GM12878 (cell line): ENCODE results near the gene ZNF213. TPM values are rescaled to one million over a fixed set of nuclear protein-coding genes. Genes with fewer than 3 reads are reported as not detected.

Experiments
- ATAC-seq: fragments of 200-7000 bp; cut with Tn5 transposase; 3 replicates; pipeline ENCODE4 v1.9.1; 2020; ENCODE audit warnings: mild to moderate bottlenecking, moderate library complexity
- BruUV-seq: library from RNA; stranded (reverse); fragments of 400-500 nt; replicated peaks from 2 replicates; lab custom pipeline; 2021; lab: Mats Ljungman, UMichigan
- CTCF ChIA-PET: fragments of 300-600 bp; sonication (Branson Sonifier 250); formaldehyde crosslinking; extraction: SDS; loops from one replicate; lab custom pipeline; 2021; ENCODE audit warnings: inconsistent platforms; lab: Yijun Ruan, JAX
- POLR2A ChIA-PET: fragments of 350-600 bp; formaldehyde crosslinking; extraction: SDS; loops from one replicate; lab custom pipeline; 2021; ENCODE audit warnings: inconsistent platforms; lab: Charles Lee
- RAD21 ChIA-PET: fragments of 300-600 bp; sonication (Branson Sonifier 250); formaldehyde crosslinking; loops from one replicate; lab custom pipeline; 2023; ENCODE audit warnings: antibody characterized with exemption; ENCODE audit not compliant: unreplicated experiment; lab: Charles Lee
- SMC1A ChIA-PET: fragments of 300-600 bp; sonication (Branson Sonifier 250); formaldehyde crosslinking; loops from one replicate; lab custom pipeline; 2023; ENCODE audit not compliant: unreplicated experiment, uncharacterized antibody; lab: Charles Lee
- DNase-seq: peaks from one replicate; pipeline ENCODE4 v3.0.0-alpha.2; 2011; ENCODE audit warnings: low read depth, low spot score
- FAIRE-seq: peaks from 3 replicates; lab custom pipeline; 2011; peaks lifted over from hg19 to GRCh38; lab: Jason Lieb, UNC
- H2AFZ ChIP-seq: 2 replicates; pipeline ENCODE4 v1.6.0; 2011; ENCODE audit warnings: low read depth, low read length, control low read depth; ENCODE audit not compliant: control insufficient read depth
- H3K27ac ChIP-seq: 2 replicates; pipeline ENCODE4 v1.5.1; 2011; ENCODE audit warnings: control low read depth; ENCODE audit not compliant: control insufficient read depth, insufficient read depth
- H3K27me3 ChIP-seq, 2 experiments: replicated peaks in 1 of 2; 2 replicates each; pipeline versions ENCODE4 v1.6.0 to v1.6.1; 2011; ENCODE audit warnings: low read length in 1 of 2; ENCODE audit not compliant: control insufficient read depth in 2 of 2, insufficient read depth in 2 of 2
- H3K36me3 ChIP-seq, 2 experiments: 2 replicates each; pipeline ENCODE4 v1.5.1; 2011; ENCODE audit warnings: low read length in 1 of 2; ENCODE audit not compliant: control insufficient read depth in 2 of 2, insufficient read depth in 2 of 2
- H3K4me1 ChIP-seq: 2 replicates; pipeline ENCODE4 v1.6.1; 2011; ENCODE audit warnings: mild to moderate bottlenecking, low read length, moderate library complexity, mixed read lengths; ENCODE audit not compliant: control insufficient read depth, insufficient read depth
- H3K4me2 ChIP-seq: 2 replicates; pipeline ENCODE4 v1.6.0; 2011; ENCODE audit warnings: control low read depth; ENCODE audit not compliant: control insufficient read depth, insufficient read depth
- H3K4me3 ChIP-seq: fragments of 200-600 bp; sonication (generic); 2 replicates; pipeline ENCODE4 v1.5.1; 2016
- H3K79me2 ChIP-seq: 2 replicates; pipeline ENCODE4 v1.6.0; 2011; ENCODE audit warnings: low read length; ENCODE audit not compliant: control insufficient read depth, insufficient read depth
- H3K9ac ChIP-seq: 2 replicates; pipeline ENCODE4 v1.8.0; 2011; ENCODE audit warnings: low read length, control low read depth, mixed read lengths; ENCODE audit not compliant: control insufficient read depth, insufficient read depth
- H3K9me3 ChIP-seq: replicated peaks from 3 replicates; pipeline ENCODE4 v1.5.1; 2011; ENCODE audit warnings: mild to moderate bottlenecking, low read length; ENCODE audit not compliant: control insufficient read depth, insufficient read depth
- H4K20me1 ChIP-seq: 2 replicates; pipeline ENCODE4 v1.6.0; 2011; ENCODE audit not compliant: control insufficient read depth, insufficient read depth
- CBX3 ChIP-seq: fragments of 200-600 bp; sonication (generic); IDR thresholded peaks from 2 replicates; pipeline ENCODE4 v1.6.1; 2016; ENCODE audit warnings: low read depth, borderline replicate concordance
- FOXM1 ChIP-seq: IDR thresholded peaks from 2 replicates; pipeline ENCODE4 v1.6.1; 2012; ENCODE audit warnings: low read depth, mild to moderate bottlenecking, inconsistent platforms, low read length, moderate library complexity
- NR2C1 ChIP-seq: fragments of 450-650 bp; IDR thresholded peaks from 2 replicates; pipeline ENCODE4 v1.6.1; 2017; ENCODE audit warnings: antibody characterized with exemption, mild to moderate bottlenecking, moderate library complexity
- TCF12 ChIP-seq: IDR thresholded peaks from 2 replicates; pipeline ENCODE4 v1.6.1; 2011; ENCODE audit warnings: low read depth, mild to moderate bottlenecking, low read length
- ZNF217 ChIP-seq: fragments of 450-650 bp; IDR thresholded peaks from 2 replicates; pipeline ENCODE4 v1.6.1; 2017; ENCODE audit warnings: antibody characterized with exemption, mild to moderate bottlenecking
- WGBS: methylation state at CpG from one replicate; pipeline ENCODE4 v1.1.6; 2016; ENCODE audit warnings: low lambda C conversion rate; ENCODE audit not compliant: insufficient replicate concordance, insufficient coverage; ENCODE audit errors: missing lambda C conversion rate; 5-methylcytosine and 5-hydroxymethylcytosine counted together
- in situ Hi-C: fragments of 300-500 bp; cut with MboI; formaldehyde crosslinking; loops from 9 replicates; pipeline ENCODE4 v1.14.3; 2018; ENCODE audit warnings: mixed read lengths
- intact Hi-C: fragments of 100-400 bp; cut with micrococcal nuclease; formaldehyde crosslinking; loops from one replicate; pipeline ENCODE4 v1.14.2; 2022; ENCODE audit not compliant: unreplicated experiment
- polyA plus RNA-seq, 11 experiments: library from polyadenylated mRNA; depleted of rRNA in 4 of 11; unstranded in 6 of 11; stranded (reverse) in 5 of 11; fragments of >200 nt; fragmentation: Nextera tagmentation in 4 of 11; fragmentation: Illumina TruSeq in 1 of 11; extraction: Ambion mirVana in 4 of 11; extraction: Trizol in 1 of 11; gene quantifications; 1 replicate in 1 of 11; 2 replicates in 10 of 11; pipeline versions ENCODE4 v1.2.1 to v1.2.3, GENCODE V29; 2011 to 2016; ENCODE audit warnings: inconsistent platforms in 2 of 11, missing spikeins in 2 of 11, low read depth in 1 of 11
- total RNA-seq, 4 experiments: library from RNA; depleted of rRNA in 3 of 4; stranded (reverse); fragments of >200 nt in 3 of 4; fragmentation: Illumina TruSeq in 1 of 4; extraction: Trizol in 1 of 4; gene quantifications; 2 replicates each; pipeline versions ENCODE4 v1.2.1 to v1.2.3, GENCODE V29; 2013 to 2021
- TF ChIP-seq, protein P1 (sequence below): fragments of 450-650 bp; formaldehyde crosslinking; IDR thresholded peaks from 2 replicates; pipeline ENCODE4 v1.5.0; 2022; ENCODE audit warnings: mild to moderate bottlenecking, missing genetic modification characterization
- TF ChIP-seq, protein P2 (sequence below): IDR thresholded peaks from 2 replicates; pipeline ENCODE4 v1.6.1; 2012; ENCODE audit warnings: low read depth, low read length, improper control_type of control experiment

The ZNF213 gene
- total and polyA plus RNA-seq, 10 of the 15 experiments (the other 5 are each of a cell fraction or from before 2014, with no cell fraction given), result 0.53 to 9.4 (median 1.1) TPM

DNA sequence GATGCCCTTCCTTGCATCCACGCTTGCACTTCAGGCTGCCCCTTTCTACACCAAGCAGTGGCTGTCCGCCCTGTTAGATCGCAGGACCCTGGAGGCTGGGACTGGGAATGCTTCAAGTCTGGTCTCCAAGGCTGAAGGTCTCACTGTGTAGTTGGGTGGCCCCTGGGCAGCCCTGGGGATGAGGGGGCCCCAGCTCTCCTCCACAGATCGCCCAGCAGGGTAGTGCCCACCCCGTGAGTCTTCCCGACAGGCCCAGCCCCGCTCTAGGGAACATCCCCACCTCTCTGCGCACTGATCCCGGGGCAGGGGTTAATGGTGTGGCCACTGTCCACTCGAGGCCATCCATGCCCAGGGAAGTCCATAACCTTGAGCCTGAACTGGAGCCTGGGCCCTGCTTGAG, 10.3 kb downstream of the ZNF213 start:
- Histone ChIP-seq H3K79me2 (no peaks in the 10 kb centered on the region), H3K4me1 (no peaks in the 10 kb centered on the region; the same call in 1 of the 2 replicates), H3K4me2 (no peak overlapping the region), H3K9me3 (no peaks in the 10 kb centered on the region), H4K20me1 (no peaks in the 10 kb centered on the region), H3K27ac (no peak overlapping the region), H3K27me3 (no peaks in the 10 kb centered on the region), H2AFZ (no peak overlapping the region), H3K4me3 (no peak overlapping the region), H3K9ac (no peak overlapping the region), H3K36me3 (no peaks in the 10 kb centered on the region; a peak in 2 of 4 replicates)
- no peak for DNase-seq
- CTCF ChIA-PET, result no interaction called here
- TF ChIP-seq, protein P1, sequence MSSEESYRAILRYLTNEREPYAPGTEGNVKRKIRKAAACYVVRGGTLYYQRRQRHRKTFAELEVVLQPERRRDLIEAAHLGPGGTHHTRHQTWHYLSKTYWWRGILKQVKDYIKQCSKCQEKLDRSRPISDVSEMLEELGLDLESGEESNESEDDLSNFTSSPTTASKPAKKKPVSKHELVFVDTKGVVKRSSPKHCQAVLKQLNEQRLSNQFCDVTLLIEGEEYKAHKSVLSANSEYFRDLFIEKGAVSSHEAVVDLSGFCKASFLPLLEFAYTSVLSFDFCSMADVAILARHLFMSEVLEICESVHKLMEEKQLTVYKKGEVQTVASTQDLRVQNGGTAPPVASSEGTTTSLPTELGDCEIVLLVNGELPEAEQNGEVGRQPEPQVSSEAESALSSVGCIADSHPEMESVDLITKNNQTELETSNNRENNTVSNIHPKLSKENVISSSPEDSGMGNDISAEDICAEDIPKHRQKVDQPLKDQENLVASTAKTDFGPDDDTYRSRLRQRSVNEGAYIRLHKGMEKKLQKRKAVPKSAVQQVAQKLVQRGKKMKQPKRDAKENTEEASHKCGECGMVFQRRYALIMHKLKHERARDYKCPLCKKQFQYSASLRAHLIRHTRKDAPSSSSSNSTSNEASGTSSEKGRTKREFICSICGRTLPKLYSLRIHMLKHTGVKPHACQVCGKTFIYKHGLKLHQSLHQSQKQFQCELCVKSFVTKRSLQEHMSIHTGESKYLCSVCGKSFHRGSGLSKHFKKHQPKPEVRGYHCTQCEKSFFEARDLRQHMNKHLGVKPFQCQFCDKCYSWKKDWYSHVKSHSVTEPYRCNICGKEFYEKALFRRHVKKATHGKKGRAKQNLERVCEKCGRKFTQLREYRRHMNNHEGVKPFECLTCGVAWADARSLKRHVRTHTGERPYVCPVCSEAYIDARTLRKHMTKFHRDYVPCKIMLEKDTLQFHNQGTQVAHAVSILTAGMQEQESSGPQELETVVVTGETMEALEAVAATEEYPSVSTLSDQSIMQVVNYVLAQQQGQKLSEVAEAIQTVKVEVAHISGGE (CRISPR knock-in tag), result no peak
- TF ChIP-seq TCF12, result no peak
- TF ChIP-seq, protein P2, sequence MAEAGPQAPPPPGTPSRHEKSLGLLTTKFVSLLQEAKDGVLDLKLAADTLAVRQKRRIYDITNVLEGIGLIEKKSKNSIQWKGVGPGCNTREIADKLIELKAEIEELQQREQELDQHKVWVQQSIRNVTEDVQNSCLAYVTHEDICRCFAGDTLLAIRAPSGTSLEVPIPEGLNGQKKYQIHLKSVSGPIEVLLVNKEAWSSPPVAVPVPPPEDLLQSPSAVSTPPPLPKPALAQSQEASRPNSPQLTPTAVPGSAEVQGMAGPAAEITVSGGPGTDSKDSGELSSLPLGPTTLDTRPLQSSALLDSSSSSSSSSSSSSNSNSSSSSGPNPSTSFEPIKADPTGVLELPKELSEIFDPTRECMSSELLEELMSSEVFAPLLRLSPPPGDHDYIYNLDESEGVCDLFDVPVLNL, result no peak
- no peak for TF ChIP-seq ZNF217
- no peak for TF ChIP-seq NR2C1
- no peak for TF ChIP-seq FOXM1
- TF ChIP-seq CBX3, result no peak
- in situ Hi-C loops, result no loop called here
- SMC1A ChIA-PET, result no interaction called here
- 61% methylated on average over 10 of the region's 10 CpGs for WGBS
- BruUV-seq, result no TSS peak
- RAD21 ChIA-PET, result interaction anchor here (2.5 kb wide), 1 partner anchor 10 kb away, joined by 6 read pairs; the partner anchor contains the start of gene ZNF213
- FAIRE-seq, result no peak
- intact Hi-C loops, result no loop called here
- POLR2A ChIA-PET, result interaction anchor here (0.6 kb wide), 1 partner anchor 12 kb away, joined by 3 read pairs; no protein-coding TSS in a partner anchor
- ATAC-seq, result no peak
